ENCODE results near the gene ASB2.

Gene ASB2

GRCh38 chr14:94001501-94002396 lies 25.4 kb upstream of the ASB2 start:
- peak in 1 of 2 experiments; percentile 22 for DNase-seq (ENCODE audit: low read depth in 2 of 2)

- no peak for DNase-seq (ENCODE audit: low read depth in 2 of 2)
Measured at GRCh38 chr14:94001016-94001415, 24.6 kb upstream of the ASB2 start.

GRCh38 chr14:94000267-94000666 lies 23.9 kb upstream of the ASB2 start:
- DNase-seq (ENCODE audit: low read depth in 2 of 2), result no peak

- no peak for DNase-seq (ENCODE audit: low read depth in 2 of 2)
Measured at GRCh38 chr14:93999573-93999972, 23.2 kb upstream of the ASB2 start.

GRCh38 chr14:93998871-93999403 lies 22.6 kb upstream of the ASB2 start:
- DNase-seq (ENCODE audit: low read depth in 2 of 2), result no peak

GRCh38 chr14:93997916-93998870 lies 21.8 kb upstream of the ASB2 start:
- no peak for DNase-seq (ENCODE audit: low read depth in 2 of 2)

- DNase-seq (ENCODE audit: low read depth in 2 of 2), result no peak
Measured at GRCh38 chr14:93997082-93997481, 20.7 kb upstream of the ASB2 start, which contains the start of gene CCDC197. CCDC197 (plus strand) TSS chr14:93997301; CDS start chr14:93998132, 831 bp downstream.

GRCh38 chr14:93996130-93996695 lies 19.8 kb upstream of the ASB2 start:
- DNase-seq (ENCODE audit: low read depth in 2 of 2), result no peak

GRCh38 chr14:93994919-93995682 lies 18.7 kb upstream of the ASB2 start:
- DNase-seq (ENCODE audit: low read depth in 2 of 2), result no peak

- no peak for DNase-seq (ENCODE audit: low read depth in 2 of 2)
Measured at GRCh38 chr14:93993382-93993781, 17.0 kb upstream of the ASB2 start.

GRCh38 chr14:93991649-93992048 lies 15.3 kb upstream of the ASB2 start:
- no peak for DNase-seq (ENCODE audit: low read depth in 2 of 2)

GRCh38 chr14:93991212-93991611 lies 14.8 kb upstream of the ASB2 start:
- DNase-seq (ENCODE audit: low read depth in 2 of 2), result no peak

- no peak for DNase-seq (ENCODE audit: low read depth in 2 of 2)
Measured at GRCh38 chr14:93989939-93990338, 13.6 kb upstream of the ASB2 start.

GRCh38 chr14:93987815-93988476 lies 11.6 kb upstream of the ASB2 start:
- DNase-seq (ENCODE audit: low read depth in 2 of 2), result no peak

GRCh38 chr14:93987376-93987775 lies 11.0 kb upstream of the ASB2 start:
- no peak for DNase-seq (ENCODE audit: low read depth in 2 of 2)

- DNase-seq (ENCODE audit: low read depth in 2 of 2), result no peak
Measured at GRCh38 chr14:93986955-93987354, 10.6 kb upstream of the ASB2 start.

GRCh38 chr14:93984987-93985410 lies 8.6 kb upstream of the ASB2 start:
- DNase-seq (ENCODE audit: low read depth in 2 of 2), result peak; percentile 63 to 71

- no peak for DNase-seq (ENCODE audit: low read depth in 2 of 2)
Measured at GRCh38 chr14:93984070-93984469, 7.7 kb upstream of the ASB2 start.

GRCh38 chr14:93982230-93983007 lies 6.0 kb upstream of the ASB2 start:
- DNase-seq (ENCODE audit: low read depth in 2 of 2), result no peak
